ENCODE measurements around the gene IPCEF1.
"Not testable (repeated sequence)": the region's sequence is repeated elsewhere in the genome, so short reads cannot be mapped to it uniquely, and the experiment has no call there.

IPCEF1 gene

DNA sequence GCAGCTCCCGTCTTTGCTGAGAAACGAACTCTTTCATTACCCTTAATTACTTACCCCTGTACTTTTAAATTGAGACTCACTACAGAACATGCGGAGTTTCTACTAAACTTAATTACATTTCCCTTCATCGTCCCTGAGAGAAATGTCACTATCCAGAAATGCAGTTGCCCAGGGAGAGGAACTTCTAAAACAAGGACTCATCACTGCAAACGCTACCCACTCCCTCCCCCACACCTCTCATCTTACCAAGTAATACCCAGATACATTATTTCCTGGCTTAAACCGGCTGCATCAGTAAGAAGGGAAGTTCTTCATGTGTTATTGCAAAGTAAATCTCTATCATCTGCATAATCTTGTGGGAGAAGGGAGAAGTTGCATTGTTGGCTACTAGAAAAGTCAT is 138.3 kb downstream of the IPCEF1 start:
- no peak for DNase-seq

DNA sequence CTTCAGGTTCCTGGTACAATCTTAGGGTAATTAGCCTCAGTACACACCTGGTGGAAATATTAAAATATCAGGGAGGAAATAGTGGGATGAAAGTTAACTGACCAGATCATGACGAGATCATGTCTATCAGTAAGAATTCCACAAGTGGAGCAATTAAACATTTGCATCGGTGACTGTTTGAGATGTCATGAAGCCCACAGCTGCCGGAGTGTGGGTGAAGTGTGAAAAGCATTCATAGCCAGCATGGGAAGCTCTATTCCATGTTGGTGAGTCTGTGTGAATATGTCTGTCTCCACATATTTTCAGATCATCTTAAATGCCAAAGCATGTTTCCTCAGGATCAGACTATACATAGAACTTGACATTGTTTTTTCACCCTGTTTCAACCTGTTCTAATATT is 142.8 kb downstream of the IPCEF1 start:
- DNase-seq, result no peak

DNA sequence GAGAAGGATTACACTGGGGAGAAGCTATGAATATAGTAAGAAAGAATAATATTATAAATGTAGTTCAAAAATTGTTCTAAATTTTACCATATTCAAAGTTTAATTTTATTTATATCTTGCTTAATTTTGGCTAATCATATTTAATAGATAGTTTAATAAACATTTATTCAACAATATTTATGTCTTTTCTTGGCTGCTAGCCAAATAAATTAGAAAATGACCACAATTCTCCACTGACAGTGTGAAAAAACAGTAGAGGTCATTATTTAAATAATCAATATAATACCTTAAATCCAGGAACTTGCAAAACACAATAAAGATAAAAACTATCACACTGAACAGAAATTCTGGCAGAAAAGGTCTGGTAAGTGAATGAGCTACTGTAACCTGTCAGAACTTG is 145.9 kb downstream of the IPCEF1 start:
- no peak for DNase-seq

DNA sequence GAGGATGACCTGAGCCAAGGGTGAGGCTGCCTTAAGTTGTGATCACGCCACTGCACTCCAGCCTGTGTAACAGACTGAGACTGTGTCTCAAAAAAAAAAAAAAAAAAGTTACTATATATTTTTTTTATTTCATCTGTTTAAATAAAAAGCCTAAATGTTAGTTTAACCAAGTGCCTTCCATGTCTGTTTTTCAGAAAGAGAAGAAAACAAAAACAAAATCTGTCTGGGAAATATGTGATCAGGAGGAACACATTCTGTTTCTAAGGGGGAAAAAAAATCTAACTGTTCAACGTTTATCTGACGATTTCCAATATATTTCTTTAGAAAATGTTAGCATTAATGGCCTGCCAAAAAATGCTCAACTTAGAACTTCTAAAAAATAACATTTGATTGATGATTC is 147.0 kb downstream of the IPCEF1 start:
- DNase-seq, result no peak

DNA sequence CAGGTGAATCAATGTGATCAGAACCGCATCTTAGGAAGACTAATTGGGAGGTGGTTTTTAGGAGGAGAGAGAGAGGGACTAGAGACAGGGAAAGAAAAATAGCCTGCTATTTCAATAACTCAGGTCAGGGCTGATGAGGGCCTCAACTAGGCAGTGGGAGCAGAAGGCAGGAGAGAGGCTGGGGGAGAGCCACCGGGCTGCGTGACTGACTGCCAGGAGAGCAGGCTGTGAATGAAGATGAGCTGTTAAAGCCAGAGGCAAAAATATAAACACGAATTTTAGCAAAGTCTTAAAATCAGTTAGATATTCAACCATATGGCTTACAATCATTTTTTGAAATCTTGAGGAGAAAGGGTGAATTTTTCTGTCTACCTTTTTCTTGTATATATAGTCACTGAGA is 149.6 kb downstream of the IPCEF1 start:
- no peak for DNase-seq

DNA sequence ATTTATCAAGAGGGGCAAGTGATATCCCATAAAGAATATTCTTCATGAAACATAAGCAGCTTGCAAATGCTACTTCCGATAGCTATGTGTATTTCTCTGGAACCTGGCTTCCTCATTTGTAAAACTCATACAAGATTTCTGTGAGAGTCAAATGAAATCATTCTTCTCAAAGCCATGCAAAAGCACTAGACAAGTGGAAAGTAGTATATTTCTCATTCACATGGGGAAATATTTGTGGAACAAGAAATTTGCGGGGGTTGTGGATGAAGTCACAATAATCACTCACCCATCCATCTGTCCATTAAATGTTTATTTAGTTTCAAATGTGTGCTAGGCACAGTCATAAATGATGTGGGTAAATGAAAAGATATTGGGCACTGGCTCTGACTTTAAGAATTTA is 150.5 kb downstream of the IPCEF1 start:
- DNase-seq, result no peak

DNA sequence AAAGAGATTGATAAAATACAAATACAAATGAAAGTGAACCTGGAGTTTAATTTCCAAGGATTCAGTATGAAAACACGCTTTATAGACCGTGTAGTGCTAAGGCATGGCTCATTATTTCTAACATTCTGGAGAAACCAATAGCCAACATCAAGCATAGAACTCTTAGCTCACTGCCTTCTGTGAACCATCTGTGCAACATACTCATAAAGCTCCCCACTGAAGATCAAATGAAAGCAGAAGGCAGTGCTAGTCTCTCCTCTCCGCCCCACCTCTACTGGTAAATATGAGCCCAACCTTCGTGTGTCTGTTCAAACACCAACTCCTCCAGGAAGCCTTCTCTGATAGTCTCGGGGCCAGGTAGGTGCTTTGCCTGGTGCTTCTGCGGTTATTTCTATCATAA is 153.6 kb downstream of the IPCEF1 start:
- DNase-seq, result no peak

DNA sequence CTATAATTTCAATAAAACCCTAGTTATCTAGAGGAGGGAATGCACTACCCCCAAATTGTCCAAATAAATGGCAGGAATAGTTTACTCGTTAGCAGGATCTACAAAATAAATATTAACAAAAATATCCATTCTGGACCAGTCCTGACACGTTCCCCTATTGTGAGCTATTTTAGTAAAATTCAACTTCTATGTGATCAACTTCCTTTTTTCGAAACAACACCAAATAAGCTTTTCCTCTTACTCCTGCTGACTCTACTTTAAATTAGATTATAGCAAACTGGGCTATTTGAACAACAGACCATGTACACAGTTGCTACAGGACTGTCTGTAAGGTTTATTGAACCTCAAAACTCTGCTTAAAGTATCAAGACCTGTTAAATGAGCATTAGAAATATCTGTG is 154.3 kb downstream of the IPCEF1 start:
- no peak for DNase-seq

DNA sequence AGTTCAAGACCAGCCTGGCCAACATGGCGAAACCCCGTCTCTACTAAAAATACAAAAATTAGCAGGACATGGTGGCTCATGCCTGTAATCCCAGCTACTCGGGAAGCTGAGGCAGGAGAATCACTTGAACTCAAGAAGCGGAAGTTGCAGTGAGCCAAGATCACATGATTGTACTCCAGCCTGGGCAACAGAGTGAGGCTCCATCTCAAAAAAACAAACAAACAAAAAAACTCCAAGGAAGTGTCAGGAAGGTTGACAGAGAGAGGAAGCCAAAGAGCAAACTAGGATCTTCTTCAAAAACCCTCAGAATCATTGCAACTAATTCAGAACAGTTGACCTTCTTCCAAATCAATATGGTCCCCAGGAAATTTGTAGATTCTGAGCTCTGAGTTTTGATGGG is 154.9 kb downstream of the IPCEF1 start:
- DNase-seq, result not testable (repeated sequence)

DNA sequence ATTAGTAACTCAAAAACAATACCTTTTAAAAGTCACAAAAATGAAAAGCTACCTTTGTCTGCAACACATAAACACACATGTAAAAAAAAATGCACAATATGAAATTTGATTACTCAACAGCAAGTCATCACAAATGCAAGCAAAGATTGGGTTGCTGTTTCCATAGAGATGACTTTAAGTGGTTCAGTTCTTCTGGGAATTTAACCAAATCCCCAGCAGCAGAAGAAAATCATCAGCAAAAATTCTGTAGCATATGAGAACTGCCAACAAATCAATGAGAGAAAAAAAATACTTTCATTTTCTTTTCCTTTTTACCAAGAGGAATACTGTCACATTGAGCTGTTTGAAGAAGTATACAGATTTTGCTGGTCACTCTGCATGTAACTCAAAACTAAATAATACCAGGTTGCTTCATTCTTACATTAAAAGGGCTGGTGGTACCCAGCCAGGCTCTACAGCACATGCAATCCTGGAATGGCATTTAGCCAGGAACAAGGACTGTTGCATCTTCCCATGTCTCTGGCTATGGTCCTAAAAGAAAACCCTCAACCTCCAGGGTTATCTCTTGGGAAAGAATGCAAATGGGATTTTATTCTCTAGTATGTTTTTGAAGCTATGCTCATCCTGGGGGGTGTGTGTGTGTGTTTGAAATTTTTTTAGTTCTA is 159.3 kb downstream of the IPCEF1 start:
- DNase-seq, result no peak

DNA sequence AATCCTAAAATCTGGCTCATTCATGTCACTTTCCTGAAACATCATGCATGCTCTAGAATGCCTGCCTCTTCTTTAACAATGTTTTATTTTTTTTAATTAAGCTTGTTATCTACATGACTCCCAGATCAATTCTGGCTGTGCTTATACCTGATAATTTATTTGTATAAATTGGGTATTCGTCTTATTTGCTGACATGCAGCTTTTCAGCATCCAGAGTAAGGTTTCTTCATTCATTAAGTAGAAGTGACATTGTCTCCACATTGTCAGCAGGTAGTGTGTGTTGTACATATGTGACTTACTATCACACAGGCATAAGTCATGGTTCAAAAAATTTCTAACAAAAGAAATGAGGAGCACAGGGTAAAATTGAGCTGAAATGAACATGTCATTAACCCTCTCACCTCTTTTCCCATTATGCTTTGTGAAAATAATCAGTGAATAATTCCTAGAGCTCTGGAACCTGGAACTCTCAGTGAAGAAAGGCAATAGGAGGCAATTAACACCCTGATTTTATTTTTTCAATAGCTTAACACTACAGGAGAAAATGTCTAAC is 160.2 kb downstream of the IPCEF1 start:
- no peak for DNase-seq

DNA sequence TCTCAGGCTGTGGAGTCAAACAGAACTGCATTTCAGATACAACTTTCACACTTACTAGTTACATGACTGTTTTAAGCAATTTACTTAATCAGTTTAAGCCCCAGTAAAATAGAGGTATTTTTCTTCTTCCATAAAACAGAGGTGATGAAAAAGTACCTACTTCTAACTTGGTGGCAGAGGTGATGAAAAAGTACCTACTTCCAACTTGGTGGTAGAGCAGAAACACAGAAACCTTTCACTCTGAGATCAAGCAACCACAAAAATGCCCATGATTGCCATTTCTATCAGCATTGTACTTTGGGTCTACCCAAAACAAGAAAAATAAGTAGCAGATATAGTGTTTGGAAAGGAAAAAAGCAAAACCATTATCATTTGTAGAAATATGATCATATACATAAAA is 168.9 kb downstream of the IPCEF1 start:
- no peak for DNase-seq

DNA sequence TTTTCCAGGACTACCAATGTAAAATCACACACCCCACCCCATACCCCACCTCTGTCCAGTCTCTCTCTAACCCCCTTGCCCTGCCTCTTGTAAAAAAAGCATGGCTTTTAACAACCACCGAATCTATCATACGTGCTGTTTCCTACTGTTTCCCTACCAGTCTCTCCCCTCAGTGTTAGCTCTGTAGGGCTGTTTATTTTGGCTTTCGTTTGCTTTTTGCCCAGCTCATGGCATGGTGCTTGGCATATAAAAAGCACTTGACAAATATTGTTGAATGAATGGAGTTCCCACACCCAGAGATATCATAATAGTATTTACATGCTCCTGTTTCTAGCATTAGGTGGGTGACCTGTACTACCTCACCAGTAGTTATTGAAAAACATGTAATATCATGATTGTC is 169.4 kb downstream of the IPCEF1 start:
- DNase-seq, result no peak

DNA sequence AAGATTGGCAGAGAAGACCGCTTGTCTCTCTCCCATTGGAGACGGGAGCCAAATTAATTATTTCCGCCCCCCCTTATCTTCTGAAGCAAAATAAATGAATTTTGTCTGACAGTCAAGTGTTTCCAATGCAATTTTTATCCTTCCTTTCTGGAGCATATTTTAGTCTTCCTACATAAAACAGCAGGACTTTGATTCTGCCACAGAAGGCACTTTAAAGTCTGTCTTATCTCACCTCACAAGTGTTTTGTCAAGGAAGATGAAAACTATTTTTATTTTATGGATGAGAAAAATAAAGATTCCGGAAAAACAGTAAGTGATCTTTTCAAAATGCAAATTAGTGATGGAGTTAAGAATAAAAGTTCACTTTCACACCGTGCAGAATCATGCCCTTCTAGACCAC is 177.2 kb downstream of the IPCEF1 start:
- no peak for DNase-seq

DNA sequence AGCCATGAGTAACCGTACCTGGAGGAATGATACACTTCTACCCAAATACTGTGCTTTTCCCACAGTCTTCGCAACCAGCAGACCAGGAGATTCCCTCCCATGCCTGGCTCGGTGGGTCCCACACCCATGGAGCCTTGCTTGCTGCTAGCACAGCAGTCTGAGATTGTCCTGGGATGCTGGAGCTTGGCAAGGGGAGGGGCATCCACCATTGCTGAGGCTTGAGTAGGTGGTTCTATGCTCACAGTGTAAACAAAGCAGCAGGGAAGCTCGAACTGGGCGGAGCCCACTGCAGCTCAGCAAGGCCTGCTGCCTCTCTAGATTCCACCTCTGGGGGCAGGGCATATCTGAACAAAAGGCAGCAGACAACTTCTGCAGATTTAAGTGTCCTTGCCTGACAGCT is 184.2 kb downstream of the IPCEF1 start:
- not testable (repeated sequence) for DNase-seq

DNA sequence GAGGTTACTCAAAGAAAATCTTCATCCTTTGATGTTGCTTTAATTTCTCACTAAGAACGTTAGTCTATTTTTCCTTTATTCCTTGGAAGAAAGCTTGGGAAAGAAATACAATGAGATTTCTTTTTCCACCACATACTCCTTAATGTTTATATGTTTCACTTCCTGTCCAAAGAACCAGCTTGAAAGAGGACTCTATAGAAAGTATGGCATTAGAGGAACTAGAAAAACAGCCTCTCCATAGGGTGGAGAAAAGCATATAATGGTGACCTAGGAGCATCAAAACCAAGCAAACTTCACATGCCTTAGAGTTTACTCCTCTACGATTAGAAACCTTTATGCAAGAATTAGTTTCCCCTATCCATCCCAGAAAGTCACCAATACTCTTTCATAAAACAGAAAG is 186.5 kb downstream of the IPCEF1 start:
- DNase-seq, result no peak

DNA sequence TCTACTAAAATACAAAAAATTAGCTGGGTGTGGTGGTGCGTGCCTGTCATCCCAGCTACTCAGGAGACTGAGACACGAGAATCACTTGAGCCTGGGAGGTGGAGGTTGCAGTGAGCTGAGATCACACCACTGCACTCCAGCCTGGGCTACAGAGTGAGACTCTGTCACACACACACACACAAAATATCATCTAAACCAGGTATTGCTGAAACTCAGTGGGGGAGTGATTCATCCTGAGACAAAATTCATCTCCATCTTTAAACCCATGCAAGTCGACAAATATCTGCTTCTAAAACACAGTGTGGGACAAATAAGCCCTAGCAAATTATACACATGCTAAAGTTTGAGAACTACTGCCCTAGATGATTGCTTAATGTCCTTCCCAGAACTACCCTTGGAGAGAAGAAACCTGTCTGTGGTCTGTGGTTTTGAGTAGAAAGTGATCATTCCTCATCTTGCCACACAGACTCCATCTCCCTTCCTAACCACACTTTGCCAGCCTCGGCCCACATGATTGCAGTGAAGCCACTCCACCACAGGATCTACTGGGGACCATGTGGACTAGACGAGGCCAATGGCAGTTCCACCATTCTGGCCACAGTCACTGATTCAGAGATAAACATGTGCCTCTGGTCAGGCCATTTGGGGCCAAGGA is 187.3 kb downstream of the IPCEF1 start:
- no peak for DNase-seq

DNA sequence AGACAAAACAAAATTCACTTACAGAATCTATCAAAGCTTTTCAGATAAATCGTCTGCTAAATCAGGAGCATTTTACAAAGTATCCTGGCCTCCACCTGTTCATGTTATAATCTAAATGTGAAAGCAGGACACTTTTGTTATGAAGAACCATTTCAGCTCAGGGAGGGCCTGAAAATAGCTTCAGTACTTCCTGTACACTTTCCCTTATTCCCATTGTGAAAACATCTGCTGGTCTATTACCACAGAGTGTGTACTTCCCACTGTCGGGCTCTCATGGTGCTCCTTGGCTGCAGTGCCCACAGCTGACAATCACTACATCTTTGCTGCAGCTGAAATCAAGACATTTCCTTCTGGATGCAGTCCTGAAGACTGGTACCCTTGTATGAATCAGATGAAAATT is 189.5 kb downstream of the IPCEF1 start:
- no peak for DNase-seq

DNA sequence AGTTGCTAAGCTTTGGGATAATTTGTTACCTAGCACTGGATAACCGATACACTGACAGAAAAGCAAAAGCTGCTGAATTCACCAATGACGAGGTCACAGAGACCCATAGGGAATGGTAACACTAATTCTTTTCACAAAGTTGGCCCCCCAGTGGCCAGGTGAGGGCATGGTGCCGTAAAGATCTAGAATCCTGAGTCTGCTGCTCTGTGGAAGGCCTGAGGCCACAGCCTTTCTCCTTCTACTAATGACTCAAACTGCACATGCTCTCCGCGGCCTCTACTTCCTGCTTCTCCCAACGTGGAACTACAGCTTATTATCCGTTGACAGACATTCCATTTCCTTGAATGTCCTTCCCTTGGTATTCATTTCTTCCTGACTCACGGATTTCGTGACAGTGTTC is 190.5 kb downstream of the IPCEF1 start:
- DNase-seq, result no peak

DNA sequence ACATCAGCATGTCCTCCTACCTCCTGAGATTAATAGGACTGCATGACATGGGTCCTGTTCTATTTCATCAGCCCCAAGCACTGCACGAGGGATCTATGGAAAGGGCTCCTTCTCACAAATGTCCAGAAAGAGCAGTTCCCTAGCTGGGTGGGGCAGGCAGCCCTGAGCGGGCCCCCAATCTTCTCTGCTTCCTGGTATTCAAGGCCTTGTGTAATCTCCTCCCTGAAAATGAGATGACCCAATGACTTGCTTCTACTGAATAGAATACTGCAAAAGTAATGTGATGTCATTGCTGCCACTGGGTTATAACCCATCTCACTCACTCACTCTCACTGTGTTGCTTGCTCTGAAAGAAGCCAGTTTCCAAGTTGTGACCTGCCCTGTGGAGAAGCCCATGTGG is 191.1 kb downstream of the IPCEF1 start:
- no peak for DNase-seq

DNA sequence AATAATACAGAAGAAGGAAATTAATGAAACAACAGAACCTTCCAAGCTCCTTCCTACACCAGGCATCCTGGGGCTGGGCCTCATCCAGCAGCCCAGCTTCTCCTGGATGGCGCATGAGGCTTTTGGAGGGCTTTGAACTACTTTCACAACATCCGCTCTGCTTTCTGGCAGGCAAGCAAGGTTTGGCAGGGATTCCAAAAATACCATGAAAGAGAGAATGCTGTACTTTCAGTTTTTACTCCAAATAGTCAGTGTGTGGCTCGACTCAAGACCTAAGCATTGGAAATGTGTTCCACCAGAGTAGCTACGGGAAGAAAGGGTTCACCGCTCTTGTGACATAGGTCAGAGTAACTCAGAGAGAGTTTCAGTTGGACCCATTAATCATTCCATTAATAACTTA is 192.2 kb downstream of the IPCEF1 start:
- DNase-seq, result no peak

DNA sequence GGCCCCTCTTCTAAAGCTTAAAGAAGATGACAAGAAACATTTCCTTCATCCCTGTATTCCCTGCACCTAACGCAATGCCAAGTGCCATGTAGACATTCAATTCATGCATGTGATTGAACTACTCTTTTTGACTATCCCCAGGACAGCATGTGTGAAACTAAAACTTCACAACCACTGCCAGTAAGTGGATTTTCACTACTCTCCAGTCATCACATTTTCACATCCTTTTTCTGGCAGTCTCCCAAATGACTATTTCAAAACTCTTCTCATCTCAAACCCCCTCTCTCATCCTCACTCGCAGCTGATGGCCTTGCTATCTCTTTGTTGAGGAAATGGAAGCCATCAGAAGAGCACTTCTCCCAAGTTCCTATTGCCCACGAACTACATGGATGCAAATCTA is 194.9 kb downstream of the IPCEF1 start:
- no peak for DNase-seq

DNA sequence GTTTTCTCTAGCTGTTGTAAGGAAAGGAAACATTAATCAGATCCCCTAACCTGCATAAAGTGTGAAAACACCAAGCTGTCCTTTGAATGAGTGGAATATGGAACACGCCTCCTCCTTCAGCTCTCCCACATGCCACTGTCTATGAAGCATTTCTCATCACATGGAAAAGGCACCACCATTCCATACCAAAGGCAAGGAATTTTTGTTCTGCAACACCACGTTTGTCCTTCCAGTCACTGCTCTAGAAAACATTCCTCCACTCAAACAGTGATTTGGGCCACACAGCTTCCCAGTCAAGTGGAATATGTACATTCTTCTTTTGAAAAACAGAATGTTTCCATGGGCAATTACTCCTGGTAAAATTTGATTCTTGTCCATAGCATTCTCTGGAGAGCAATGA is 197.5 kb downstream of the IPCEF1 start:
- no peak for DNase-seq

DNA sequence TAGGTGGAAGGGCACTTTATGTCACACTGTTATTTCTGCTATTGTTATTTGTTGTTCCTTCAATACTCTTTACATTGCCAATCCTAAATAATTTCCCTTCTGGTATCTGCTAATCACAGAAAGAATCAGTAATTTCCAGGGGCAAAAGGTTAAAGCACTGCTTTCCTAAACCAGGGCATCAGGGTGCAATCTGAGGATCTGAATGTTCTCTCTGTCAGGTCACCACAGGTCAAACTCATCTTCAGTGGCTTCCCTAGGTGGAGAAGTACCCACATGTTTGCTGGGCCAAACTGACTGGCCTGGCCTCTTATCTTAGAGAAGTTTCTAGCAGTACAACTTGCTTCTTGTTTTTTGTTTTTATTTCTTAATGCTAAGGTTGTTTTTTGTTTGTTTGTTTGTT is 198.9 kb downstream of the IPCEF1 start:
- no peak for DNase-seq

DNA sequence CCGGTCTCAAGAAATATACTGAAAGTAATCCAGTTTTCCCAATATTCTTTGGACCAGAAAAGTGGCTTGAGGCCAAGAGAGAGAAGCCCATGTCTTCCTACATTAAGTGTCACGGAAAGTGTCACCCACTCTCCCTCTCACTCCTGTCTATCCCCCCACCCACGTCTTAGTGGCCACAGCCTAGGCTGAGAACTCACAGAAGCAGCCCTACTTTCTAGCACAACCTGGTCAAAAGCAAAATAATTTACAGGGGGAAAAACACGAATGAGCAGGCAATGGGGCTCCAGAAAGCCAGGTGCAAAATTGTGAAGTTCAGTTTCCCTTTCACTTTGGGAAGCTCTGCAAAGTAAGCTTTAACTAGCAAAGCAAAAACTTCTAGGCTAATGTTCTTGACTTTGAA is 199.5 kb downstream of the IPCEF1 start:
- DNase-seq, result peak; percentile 36
